GM23248 (cell line): ENCODE data around the gene TMEM107. TPM values are rescaled to one million over a fixed set of nuclear protein-coding genes. Genes with fewer than 3 reads are reported as not detected.

Source experiments
- DNase-seq: peaks from one replicate; pipeline ENCODE4 v3.0.0-alpha.2; 2015
- H2AFZ ChIP-seq: fragments of 200-600 bp; sonication (generic); 2 replicates; pipeline ENCODE4 v1.6.1; 2016; ENCODE audit warnings: antibody characterized with exemption
- H3F3A ChIP-seq: fragments of 200-600 bp; sonication (generic); 2 replicates; pipeline ENCODE4 v1.6.1; 2016; ENCODE audit warnings: mild to moderate bottlenecking, antibody characterized with exemption, mixed run types; ENCODE audit not compliant: insufficient read depth
- H3K27ac ChIP-seq: fragments of 200-600 bp; sonication (generic); 2 replicates; pipeline ENCODE4 v1.5.1; 2016; ENCODE audit warnings: mild to moderate bottlenecking
- H3K27me3 ChIP-seq: fragments of 200-600 bp; sonication (generic); replicated peaks from 2 replicates; pipeline ENCODE4 v1.6.1; 2016; ENCODE audit warnings: mild to moderate bottlenecking; ENCODE audit not compliant: insufficient read depth
- H3K36me3 ChIP-seq: fragments of 200-600 bp; sonication (generic); 2 replicates; pipeline ENCODE4 v1.6.1; 2016; ENCODE audit warnings: low read depth, mild to moderate bottlenecking
- H3K4me1 ChIP-seq: fragments of 200-600 bp; sonication (generic); 2 replicates; pipeline ENCODE4 v1.6.1; 2016; ENCODE audit warnings: mild to moderate bottlenecking; ENCODE audit not compliant: insufficient read depth
- H3K4me2 ChIP-seq: fragments of 200-600 bp; sonication (generic); one replicate; pipeline ENCODE4 v1.6.1; 2016; ENCODE audit warnings: mild to moderate bottlenecking; ENCODE audit not compliant: unreplicated experiment
- H3K4me3 ChIP-seq: fragments of 200-600 bp; sonication (generic); 2 replicates; pipeline ENCODE4 v1.5.1; 2016; ENCODE audit warnings: mild to moderate bottlenecking
- H3K79me2 ChIP-seq: fragments of 200-600 bp; sonication (generic); 2 replicates; pipeline ENCODE4 v1.6.1; 2016; ENCODE audit warnings: mild to moderate bottlenecking; ENCODE audit not compliant: insufficient read depth
- H3K9ac ChIP-seq: fragments of 200-600 bp; sonication (generic); 2 replicates; pipeline ENCODE4 v1.6.1; 2016; ENCODE audit warnings: mild to moderate bottlenecking
- H3K9me2 ChIP-seq: fragments of 200-600 bp; sonication (generic); 2 replicates; pipeline ENCODE4 v1.6.1; 2016; ENCODE audit warnings: mixed run types, mild to moderate bottlenecking, moderate library complexity; ENCODE audit not compliant: insufficient read depth
- H3K9me3 ChIP-seq: fragments of 200-600 bp; sonication (generic); one replicate; pipeline ENCODE4 v1.6.1; 2017; ENCODE audit warnings: low read depth
- H4K20me1 ChIP-seq: fragments of 200-600 bp; sonication (generic); 2 replicates; pipeline ENCODE4 v1.6.0; 2016; ENCODE audit not compliant: insufficient read depth
- EZH2 ChIP-seq: fragments of 200-600 bp; sonication (generic); IDR thresholded peaks from 2 replicates; pipeline ENCODE4 v1.6.1; 2018; ENCODE audit warnings: antibody characterized with exemption, mild to moderate bottlenecking; ENCODE audit not compliant: insufficient read depth, poor library complexity, severe bottlenecking
- EZH2phosphoT487 ChIP-seq: fragments of 200-600 bp; sonication (generic); IDR thresholded peaks from 2 replicates; pipeline ENCODE4 v1.6.1; 2018; ENCODE audit warnings: antibody characterized with exemption, moderate library complexity, mild to moderate bottlenecking, low read depth; ENCODE audit not compliant: insufficient read depth
- WGBS, 2 experiments: methylation state at CpG; one replicate each; pipeline ENCODE4 v1.1.6; 2015 to 2017; ENCODE audit warnings: low lambda C conversion rate in 2 of 2, low coverage in 1 of 2; ENCODE audit errors: missing lambda C conversion rate in 2 of 2; 5-methylcytosine and 5-hydroxymethylcytosine counted together
- in situ Hi-C: fragments of 300-500 bp; cut with MboI; formaldehyde crosslinking; loops from 2 replicates; pipeline ENCODE4 v1.15.0; 2020
- polyA plus RNA-seq: library from polyadenylated mRNA; unstranded; fragments of >200 nt; fragmentation: Nextera tagmentation; extraction: Ambion mirVana; gene quantifications from 2 replicates; pipeline ENCODE4 v1.2.1, GENCODE V29; 2016
- total RNA-seq: library from RNA; depleted of rRNA; stranded (reverse); fragments of >200 nt; shearing (Covaris generic); gene quantifications from 2 replicates; pipeline ENCODE4 v1.2.3, GENCODE V29; 2014

The TMEM107 gene
- total and polyA plus RNA-seq, 2 experiments from 2014 or later, result 11.6 to 20.9 TPM

DNA sequence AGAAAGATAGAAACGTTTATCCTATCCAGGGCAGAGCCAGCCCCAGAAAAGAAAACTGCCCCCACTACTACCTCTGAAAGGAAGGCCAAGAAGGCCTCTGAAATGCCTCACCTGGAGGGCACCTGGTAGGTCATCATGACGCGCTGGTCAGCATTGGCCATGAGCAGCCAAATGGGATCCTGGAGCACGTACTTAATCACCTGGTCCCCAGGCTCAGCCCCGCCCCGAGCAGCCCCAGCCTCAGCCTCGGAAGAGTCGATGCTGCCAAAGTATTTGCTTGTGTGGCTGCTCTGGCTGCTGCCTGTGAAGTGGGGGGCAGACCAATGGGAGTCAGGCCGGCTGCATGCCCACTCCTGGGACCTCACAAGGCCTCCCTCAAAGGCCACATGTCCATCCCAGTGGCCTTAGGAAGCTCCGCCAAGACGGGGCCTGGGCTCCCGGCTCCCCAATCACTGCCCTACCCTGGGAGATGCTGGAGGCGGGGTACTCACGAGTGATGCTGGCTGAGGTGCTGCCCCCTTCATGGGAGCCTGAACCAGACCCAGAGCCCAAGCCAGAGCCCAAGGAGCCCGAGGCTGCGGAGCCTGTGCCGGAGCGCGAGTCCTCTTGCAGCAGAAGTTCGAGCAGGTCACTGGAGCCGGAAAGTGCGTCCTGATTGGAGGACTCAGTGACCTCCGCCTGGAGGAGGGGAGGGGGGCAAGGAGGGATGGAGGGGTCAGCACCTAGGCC, 33.9 kb downstream of the TMEM107 start:
- TF ChIP-seq EZH2 (no peak), EZH2phosphoT487 (no peak)
- Histone ChIP-seq H2AFZ (no peak overlapping the region), H4K20me1 (no peaks in the 10 kb centered on the region), H3K27me3 (no peaks in the 10 kb centered on the region), H3K9ac (no peak overlapping the region), H3K79me2 (no peaks in the 10 kb centered on the region), H3K4me3 (no peak overlapping the region), H3F3A (peaks cover 29% of the 10 kb centered on the region), H3K27ac (no peak overlapping the region), H3K9me2 (no peaks in the 10 kb centered on the region), H3K4me1 (peaks cover 5% of the 10 kb centered on the region), H3K9me3 (no peaks in the 10 kb centered on the region), H3K4me2 (no peak overlapping the region), H3K36me3 (peaks cover 16% of the 10 kb centered on the region; the same call in 1 of the 2 replicates)
- in situ Hi-C loops, result no loop called here
- 84 to 86% methylated on average over 23 of the region's 23 CpGs for WGBS, 2 experiments
- DNase-seq, result no peak

DNA sequence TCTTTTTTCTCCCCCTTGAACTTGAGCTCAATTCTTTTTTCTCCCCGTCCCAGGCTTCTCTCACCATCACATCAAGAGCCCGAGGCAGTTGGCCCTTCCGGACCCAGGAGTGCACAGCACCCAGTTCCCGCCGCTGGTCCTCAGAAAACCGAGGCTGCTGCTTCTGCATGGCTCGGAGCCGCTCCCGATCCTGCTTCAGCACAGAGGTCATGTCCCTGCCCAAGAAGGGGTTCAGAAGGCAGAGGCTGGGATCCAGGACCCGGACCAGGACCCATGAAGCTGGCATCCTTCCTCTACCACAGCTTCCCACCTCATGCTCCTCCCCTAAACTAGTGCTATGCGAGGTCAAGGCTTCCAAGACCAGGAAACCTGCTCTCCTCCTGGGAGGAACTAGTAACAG, 34.4 kb downstream of the TMEM107 start:
- Histone ChIP-seq H3K4me3 (no peak overlapping the region), H3K79me2 (no peaks in the 10 kb centered on the region), H3K27ac (no peak overlapping the region), H3K4me1 (peaks cover 5% of the 10 kb centered on the region), H3K9me2 (no peaks in the 10 kb centered on the region), H3K9ac (no peak overlapping the region), H3F3A (peaks cover 29% of the 10 kb centered on the region), H3K36me3 (peaks cover 16% of the 10 kb centered on the region; the same call in 1 of the 2 replicates), H2AFZ (no peak overlapping the region), H3K4me2 (no peak overlapping the region), H3K9me3 (no peaks in the 10 kb centered on the region), H4K20me1 (no peaks in the 10 kb centered on the region), H3K27me3 (no peaks in the 10 kb centered on the region)
- WGBS, 2 experiments, result 80 to 86% methylated on average over 11 of the region's 11 CpGs
- DNase-seq, result no peak
- TF ChIP-seq EZH2phosphoT487, result no peak
- TF ChIP-seq EZH2, result no peak
- in situ Hi-C loops, result no loop called here

DNA sequence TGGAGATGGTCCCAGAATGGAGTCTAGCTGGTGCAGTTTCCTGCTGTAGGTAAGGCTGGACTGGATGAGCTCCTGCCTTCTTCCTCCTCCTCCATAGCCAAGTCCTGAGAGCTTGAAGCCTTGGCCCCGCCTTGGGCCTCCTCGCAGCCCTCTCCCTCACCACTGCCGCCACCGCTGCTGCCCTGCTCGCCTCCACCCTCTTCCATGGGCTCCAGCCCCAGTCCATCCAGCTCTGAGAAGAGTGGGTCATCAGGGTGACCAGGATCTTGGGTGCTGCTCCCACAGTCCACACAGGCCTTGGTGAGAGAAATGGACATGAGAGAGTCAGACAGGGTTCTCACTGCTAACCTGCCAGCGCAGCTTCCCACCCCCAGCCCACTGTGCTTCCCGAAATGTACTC, 35.1 kb downstream of the TMEM107 start:
- Histone ChIP-seq H3K9me2 (no peaks in the 10 kb centered on the region), H3K79me2 (no peaks in the 10 kb centered on the region), H3F3A (peaks cover 29% of the 10 kb centered on the region), H3K27ac (no peak overlapping the region), H3K9ac (no peak overlapping the region), H3K4me3 (no peak overlapping the region), H3K4me1 (peaks cover 5% of the 10 kb centered on the region), H3K27me3 (no peaks in the 10 kb centered on the region), H4K20me1 (no peaks in the 10 kb centered on the region), H3K36me3 (peaks cover 16% of the 10 kb centered on the region; the same call in 1 of the 2 replicates), H3K9me3 (no peaks in the 10 kb centered on the region), H3K4me2 (no peak overlapping the region), H2AFZ (no peak overlapping the region)
- WGBS, 2 experiments, result 89 to 91% methylated on average over 7 of the region's 7 CpGs
- no peak for DNase-seq
- in situ Hi-C loops, result no loop called here
- TF ChIP-seq EZH2 (no peak), EZH2phosphoT487 (no peak)

DNA sequence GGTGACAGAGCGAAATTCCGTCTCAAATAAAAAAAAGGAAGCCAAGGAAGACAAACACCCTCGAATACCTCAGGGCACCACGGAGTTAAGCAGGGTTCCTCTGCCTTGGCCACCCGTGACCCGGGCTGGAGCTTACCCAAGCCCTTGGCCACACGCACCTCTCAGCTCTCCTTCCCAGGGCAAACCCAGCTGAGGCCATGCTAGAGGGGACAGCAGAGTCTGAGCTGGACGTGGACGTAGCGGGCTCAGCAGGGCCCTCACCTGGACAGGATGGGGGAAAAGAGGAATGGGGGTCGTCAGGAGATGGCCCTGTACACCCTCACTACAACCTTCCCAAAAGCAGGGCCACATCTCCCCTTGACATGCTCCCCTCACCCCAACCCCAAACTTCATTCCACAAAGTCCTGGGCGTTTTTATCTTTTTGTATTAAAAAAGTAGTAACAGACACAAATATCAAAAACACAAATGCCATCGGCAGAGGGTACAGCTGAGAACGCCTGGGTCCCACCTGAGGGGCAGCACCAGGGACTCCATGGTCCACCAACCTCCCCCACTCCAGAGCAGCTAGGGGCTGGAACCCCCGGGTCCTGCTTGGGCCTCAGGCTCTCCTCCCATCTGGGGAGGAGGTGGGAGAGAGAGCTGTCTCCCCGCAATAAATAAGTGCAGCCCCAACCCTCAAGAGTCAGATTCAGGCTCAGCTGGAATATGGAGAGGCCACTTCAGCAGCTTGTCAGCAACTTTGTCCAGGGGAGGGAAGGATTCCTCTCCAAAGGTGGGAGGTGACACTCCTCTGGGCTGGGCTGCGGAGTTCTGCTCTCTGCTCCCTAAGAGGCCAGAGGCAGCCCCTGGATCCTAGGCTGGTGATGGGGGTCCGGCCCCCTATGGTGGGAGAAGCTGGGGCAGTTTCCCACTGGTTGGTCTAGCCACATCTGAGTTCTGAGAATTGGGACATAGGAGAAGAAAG, 35.8 kb downstream of the TMEM107 start:
- H3K27me3 ChIP-seq, result no peaks in the 10 kb centered on the region
- H2AFZ ChIP-seq, result no peak overlapping the region
- TF ChIP-seq EZH2 (no peak), EZH2phosphoT487 (no peak)
- in situ Hi-C loops, result no loop called here
- no peaks in the 10 kb centered on the region for H4K20me1 ChIP-seq
- no peaks in the 10 kb centered on the region for H3K9me3 ChIP-seq
- peaks cover 5% of the 10 kb centered on the region for H3K4me1 ChIP-seq
- no peak overlapping the region for H3K4me2 ChIP-seq
- WGBS, 2 experiments, result 83 to 85% methylated on average over 17 to 18 of the region's 18 CpGs
- H3K9ac ChIP-seq, result no peak overlapping the region
- H3F3A ChIP-seq, result peaks cover 29% of the 10 kb centered on the region
- H3K9me2 ChIP-seq, result no peaks in the 10 kb centered on the region
- peaks cover 10% of the 10 kb centered on the region; the same call in 1 of the 2 replicates for H3K36me3 ChIP-seq
- H3K4me3 ChIP-seq, result no peak overlapping the region
- no peak overlapping the region for H3K27ac ChIP-seq
- DNase-seq, result peak; percentile 27
- no peaks in the 10 kb centered on the region for H3K79me2 ChIP-seq
